Neural cell (in vitro differentiated cells): Measurements from ENCODE around the gene PTPRG. TPM values are rescaled to one million over a fixed set of nuclear protein-coding genes. Genes with fewer than 3 reads are reported as not detected.

Source experiments
- H2AFZ ChIP-seq: fragments of 200-600, 300-800 bp; sonication (generic), shearing (Covaris generic); 2 replicates; pipeline ENCODE4 v1.6.0; 2014; ENCODE audit warnings: low read depth, mild to moderate bottlenecking, antibody characterized with exemption, low read length, moderate library complexity
- H3F3A ChIP-seq: fragments of 200-600 bp; shearing (Covaris generic); 2 replicates; pipeline ENCODE4 v1.6.1; 2016; ENCODE audit warnings: mild to moderate bottlenecking, moderate library complexity, mixed read lengths, antibody characterized with exemption, low read length; ENCODE audit not compliant: insufficient read depth, poor library complexity, severe bottlenecking
- H3K27ac ChIP-seq: fragments of 200-600, 300-800 bp; sonication (generic), shearing (Covaris generic); 2 replicates; pipeline ENCODE4 v1.5.1; 2014; ENCODE audit warnings: mild to moderate bottlenecking, low read length, moderate library complexity
- H3K27me3 ChIP-seq: fragments of 300-800, 200-600 bp; sonication (generic), shearing (Covaris generic); 2 replicates; pipeline ENCODE4 v1.6.0; 2014; ENCODE audit warnings: mild to moderate bottlenecking, low read depth, low read length, moderate library complexity; ENCODE audit not compliant: insufficient read depth
- H3K36me3 ChIP-seq: fragments of 300-800, 200-600 bp; sonication (generic), shearing (Covaris generic); 2 replicates; pipeline ENCODE4 v1.5.1; 2014; ENCODE audit warnings: mild to moderate bottlenecking, antibody characterized with exemption, low read length, moderate library complexity; ENCODE audit not compliant: insufficient read depth
- H3K4me2 ChIP-seq: fragments of 300-800, 200-600 bp; sonication (generic), shearing (Covaris generic); 2 replicates; pipeline ENCODE4 v1.6.0; 2014; ENCODE audit warnings: mild to moderate bottlenecking, low read length
- H3K4me3 ChIP-seq: fragments of 300-800, 200-600 bp; sonication (generic), shearing (Covaris generic); 2 replicates; pipeline ENCODE4 v1.5.1; 2014; ENCODE audit warnings: mild to moderate bottlenecking, low read length, moderate library complexity
- H3K79me2 ChIP-seq: fragments of 200-600 bp; shearing (Covaris generic); replicated peaks from 2 replicates; pipeline ENCODE4 v1.6.0; 2014; ENCODE audit warnings: mild to moderate bottlenecking, low read length, moderate library complexity; ENCODE audit not compliant: insufficient read depth
- H3K9ac ChIP-seq: fragments of 300-800, 200-600 bp; sonication (generic), shearing (Covaris generic); 2 replicates; pipeline ENCODE4 v1.6.1; 2016; ENCODE audit warnings: mild to moderate bottlenecking, low read length, mixed read lengths
- H3K9me2 ChIP-seq: fragments of 200-600 bp; shearing (Covaris generic); 2 replicates; pipeline ENCODE4 v1.6.1; 2016; ENCODE audit warnings: mild to moderate bottlenecking, low read length, mixed read lengths; ENCODE audit not compliant: insufficient read depth
- H3K9me3 ChIP-seq: fragments of 200-600, 300-800 bp; sonication (generic), shearing (Covaris generic); 2 replicates; pipeline ENCODE4 v1.6.1; 2016; ENCODE audit warnings: mild to moderate bottlenecking, mixed run types, low read length, moderate library complexity, mixed read lengths
- H4K20me1 ChIP-seq: fragments of 200-600 bp; shearing (Covaris generic); 2 replicates; pipeline ENCODE4 v1.6.1; 2016; ENCODE audit warnings: mild to moderate bottlenecking, mixed run types; ENCODE audit not compliant: insufficient read depth
- EP300 ChIP-seq: fragments of 450-650 bp; conservative IDR thresholded peaks from 2 replicates; pipeline ENCODE4 v1.6.1; 2014; ENCODE audit warnings: antibody characterized with exemption, mild to moderate bottlenecking, moderate library complexity; ENCODE audit not compliant: poor library complexity, severe bottlenecking
- EZH2 ChIP-seq: fragments of 200-600, 300-800 bp; shearing (Covaris generic), sonication (generic); IDR thresholded peaks from 2 replicates; pipeline ENCODE4 v1.6.1; 2014; ENCODE audit warnings: antibody characterized with exemption, low read length, borderline replicate concordance, mild to moderate bottlenecking; ENCODE audit not compliant: insufficient read depth, poor library complexity, severe bottlenecking
- MXI1 ChIP-seq: fragments of 450-650 bp; conservative IDR thresholded peaks from 2 replicates; pipeline ENCODE4 v1.6.1; 2014; ENCODE audit warnings: antibody characterized with exemption, mild to moderate bottlenecking; ENCODE audit not compliant: poor library complexity, severe bottlenecking
- POLR2AphosphoS5 ChIP-seq: IDR thresholded peaks from 2 replicates; pipeline ENCODE4 v1.6.1; 2012
- RAD21 ChIP-seq: fragments of 450-650 bp; conservative IDR thresholded peaks from 2 replicates; pipeline ENCODE4 v1.6.1; 2014; ENCODE audit warnings: antibody characterized with exemption, mild to moderate bottlenecking, moderate library complexity
- SMC3 ChIP-seq: fragments of 450-650 bp; conservative IDR thresholded peaks from 2 replicates; pipeline ENCODE4 v1.6.1; 2014; ENCODE audit warnings: antibody characterized with exemption, mild to moderate bottlenecking, moderate library complexity; ENCODE audit not compliant: poor library complexity
- TAF1 ChIP-seq: IDR thresholded peaks from 2 replicates; pipeline ENCODE4 v1.6.1; 2012; ENCODE audit warnings: low read depth
- polyA plus RNA-seq: library from polyadenylated mRNA; depleted of rRNA; stranded (reverse); fragments of >200 nt; gene quantifications from 2 replicates; pipeline ENCODE4 v1.2.3, GENCODE V29; 2014
- TF ChIP-seq, protein P1 (sequence below): IDR thresholded peaks from 2 replicates; pipeline ENCODE4 v1.6.1; 2012; ENCODE audit warnings: borderline replicate concordance
- TF ChIP-seq, protein P2 (sequence below): fragments of 450-650 bp; IDR thresholded peaks from 2 replicates; pipeline ENCODE4 v1.5.1; 2014; ENCODE audit warnings: antibody characterized with exemption, mild to moderate bottlenecking, moderate library complexity; ENCODE audit not compliant: poor library complexity, severe bottlenecking

The PTPRG gene
- polyA plus RNA-seq, 1 donor from 2014 or later: 33.1 TPM

GRCh38 chr3:61894988-61895935 is 333.9 kb downstream of the PTPRG start:
- no peaks in the 10 kb centered on the region for H3K27me3 ChIP-seq
- no peaks in the 10 kb centered on the region for H3K9me2 ChIP-seq
- H3K4me2 ChIP-seq: no peak overlapping the region
- H3K36me3 ChIP-seq: no peaks in the 10 kb centered on the region
- H3K27ac ChIP-seq: no peak overlapping the region
- H3F3A ChIP-seq: no peaks in the 10 kb centered on the region
- no peaks in the 10 kb centered on the region for H3K9me3 ChIP-seq
- H3K79me2 ChIP-seq: peaks cover 3% of the 10 kb centered on the region
- no peak overlapping the region for H3K4me3 ChIP-seq
- TF ChIP-seq SMC3 (no peak), RAD21 (no peak), POLR2AphosphoS5 (no peak), EP300 (no peak), EZH2 (no peak), MXI1 (no peak), TAF1 (no peak)
- TF ChIP-seq, protein P1, sequence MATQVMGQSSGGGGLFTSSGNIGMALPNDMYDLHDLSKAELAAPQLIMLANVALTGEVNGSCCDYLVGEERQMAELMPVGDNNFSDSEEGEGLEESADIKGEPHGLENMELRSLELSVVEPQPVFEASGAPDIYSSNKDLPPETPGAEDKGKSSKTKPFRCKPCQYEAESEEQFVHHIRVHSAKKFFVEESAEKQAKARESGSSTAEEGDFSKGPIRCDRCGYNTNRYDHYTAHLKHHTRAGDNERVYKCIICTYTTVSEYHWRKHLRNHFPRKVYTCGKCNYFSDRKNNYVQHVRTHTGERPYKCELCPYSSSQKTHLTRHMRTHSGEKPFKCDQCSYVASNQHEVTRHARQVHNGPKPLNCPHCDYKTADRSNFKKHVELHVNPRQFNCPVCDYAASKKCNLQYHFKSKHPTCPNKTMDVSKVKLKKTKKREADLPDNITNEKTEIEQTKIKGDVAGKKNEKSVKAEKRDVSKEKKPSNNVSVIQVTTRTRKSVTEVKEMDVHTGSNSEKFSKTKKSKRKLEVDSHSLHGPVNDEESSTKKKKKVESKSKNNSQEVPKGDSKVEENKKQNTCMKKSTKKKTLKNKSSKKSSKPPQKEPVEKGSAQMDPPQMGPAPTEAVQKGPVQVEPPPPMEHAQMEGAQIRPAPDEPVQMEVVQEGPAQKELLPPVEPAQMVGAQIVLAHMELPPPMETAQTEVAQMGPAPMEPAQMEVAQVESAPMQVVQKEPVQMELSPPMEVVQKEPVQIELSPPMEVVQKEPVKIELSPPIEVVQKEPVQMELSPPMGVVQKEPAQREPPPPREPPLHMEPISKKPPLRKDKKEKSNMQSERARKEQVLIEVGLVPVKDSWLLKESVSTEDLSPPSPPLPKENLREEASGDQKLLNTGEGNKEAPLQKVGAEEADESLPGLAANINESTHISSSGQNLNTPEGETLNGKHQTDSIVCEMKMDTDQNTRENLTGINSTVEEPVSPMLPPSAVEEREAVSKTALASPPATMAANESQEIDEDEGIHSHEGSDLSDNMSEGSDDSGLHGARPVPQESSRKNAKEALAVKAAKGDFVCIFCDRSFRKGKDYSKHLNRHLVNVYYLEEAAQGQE: no peak
- TF ChIP-seq, protein P2, sequence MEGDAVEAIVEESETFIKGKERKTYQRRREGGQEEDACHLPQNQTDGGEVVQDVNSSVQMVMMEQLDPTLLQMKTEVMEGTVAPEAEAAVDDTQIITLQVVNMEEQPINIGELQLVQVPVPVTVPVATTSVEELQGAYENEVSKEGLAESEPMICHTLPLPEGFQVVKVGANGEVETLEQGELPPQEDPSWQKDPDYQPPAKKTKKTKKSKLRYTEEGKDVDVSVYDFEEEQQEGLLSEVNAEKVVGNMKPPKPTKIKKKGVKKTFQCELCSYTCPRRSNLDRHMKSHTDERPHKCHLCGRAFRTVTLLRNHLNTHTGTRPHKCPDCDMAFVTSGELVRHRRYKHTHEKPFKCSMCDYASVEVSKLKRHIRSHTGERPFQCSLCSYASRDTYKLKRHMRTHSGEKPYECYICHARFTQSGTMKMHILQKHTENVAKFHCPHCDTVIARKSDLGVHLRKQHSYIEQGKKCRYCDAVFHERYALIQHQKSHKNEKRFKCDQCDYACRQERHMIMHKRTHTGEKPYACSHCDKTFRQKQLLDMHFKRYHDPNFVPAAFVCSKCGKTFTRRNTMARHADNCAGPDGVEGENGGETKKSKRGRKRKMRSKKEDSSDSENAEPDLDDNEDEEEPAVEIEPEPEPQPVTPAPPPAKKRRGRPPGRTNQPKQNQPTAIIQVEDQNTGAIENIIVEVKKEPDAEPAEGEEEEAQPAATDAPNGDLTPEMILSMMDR: no peak
- H4K20me1 ChIP-seq: no peaks in the 10 kb centered on the region
- no peak overlapping the region for H3K9ac ChIP-seq
- no peak overlapping the region for H2AFZ ChIP-seq

DNA sequence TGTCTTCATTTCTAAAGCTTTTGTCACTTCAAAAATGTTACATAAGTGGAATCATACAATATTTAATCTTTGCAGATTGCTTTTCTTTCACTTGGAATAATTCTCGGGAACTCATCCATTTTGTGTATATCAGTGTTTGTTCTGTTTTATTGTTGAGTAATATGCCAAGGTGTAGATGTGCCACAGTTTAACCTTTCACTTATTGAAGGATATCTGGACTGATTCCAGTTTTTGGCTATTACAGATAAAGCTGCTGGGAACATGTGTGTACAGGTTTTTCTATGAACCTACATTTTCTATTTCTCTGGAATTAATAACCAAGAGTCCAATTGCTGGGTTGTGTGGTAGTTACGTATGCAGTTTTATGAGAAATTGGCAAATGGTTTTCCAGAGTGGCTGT is 334.9 kb downstream of the PTPRG start:
- Histone ChIP-seq H3K79me2 (peaks cover 3% of the 10 kb centered on the region), H3K4me2 (no peak overlapping the region), H3K9ac (no peak overlapping the region), H3K27ac (no peak overlapping the region), H3K9me3 (no peaks in the 10 kb centered on the region), H2AFZ (no peak overlapping the region), H3K36me3 (no peaks in the 10 kb centered on the region), H3K4me3 (no peak overlapping the region), H3K9me2 (no peaks in the 10 kb centered on the region), H4K20me1 (no peaks in the 10 kb centered on the region), H3F3A (no peaks in the 10 kb centered on the region), H3K27me3 (no peaks in the 10 kb centered on the region)
- TF ChIP-seq POLR2AphosphoS5: no peak
- TF ChIP-seq SMC3: no peak
- TF ChIP-seq RAD21: no peak
- TF ChIP-seq, protein P1: no peak
- no peak for TF ChIP-seq EP300
- TF ChIP-seq EZH2: no peak
- no peak for TF ChIP-seq MXI1
- TF ChIP-seq TAF1: no peak
- TF ChIP-seq, protein P2: no peak
